Measurements from ENCODE around the gene SPHK1.
A peak's percentile ranks its signal among the peaks of the same experiment; 100 is the strongest.

Gene SPHK1

DNA sequence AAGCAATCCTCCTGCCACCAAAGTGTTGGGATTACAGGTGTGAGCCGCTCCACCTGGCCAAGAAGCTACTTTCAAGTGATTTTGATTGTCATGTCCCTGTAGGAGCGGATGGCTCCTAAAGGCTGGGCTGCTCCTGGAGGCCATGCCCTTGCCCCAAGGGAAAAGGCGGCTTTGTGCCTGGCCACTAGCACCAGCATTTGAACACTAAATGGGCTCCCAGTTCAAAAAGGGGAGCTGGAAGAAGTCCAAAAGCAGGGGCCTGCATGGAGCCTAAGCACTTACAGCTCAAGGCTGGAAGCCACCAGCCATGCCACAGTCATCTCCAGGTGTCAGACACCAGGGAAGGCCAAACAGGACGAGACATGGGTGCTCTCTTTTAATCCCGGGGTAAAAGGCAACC, 26.8 kb downstream of the SPHK1 start:
- Histone ChIP-seq H3K27ac (no peak overlapping the region), H3K4me3 (no peak overlapping the region)
- TF ChIP-seq, protein P1, sequence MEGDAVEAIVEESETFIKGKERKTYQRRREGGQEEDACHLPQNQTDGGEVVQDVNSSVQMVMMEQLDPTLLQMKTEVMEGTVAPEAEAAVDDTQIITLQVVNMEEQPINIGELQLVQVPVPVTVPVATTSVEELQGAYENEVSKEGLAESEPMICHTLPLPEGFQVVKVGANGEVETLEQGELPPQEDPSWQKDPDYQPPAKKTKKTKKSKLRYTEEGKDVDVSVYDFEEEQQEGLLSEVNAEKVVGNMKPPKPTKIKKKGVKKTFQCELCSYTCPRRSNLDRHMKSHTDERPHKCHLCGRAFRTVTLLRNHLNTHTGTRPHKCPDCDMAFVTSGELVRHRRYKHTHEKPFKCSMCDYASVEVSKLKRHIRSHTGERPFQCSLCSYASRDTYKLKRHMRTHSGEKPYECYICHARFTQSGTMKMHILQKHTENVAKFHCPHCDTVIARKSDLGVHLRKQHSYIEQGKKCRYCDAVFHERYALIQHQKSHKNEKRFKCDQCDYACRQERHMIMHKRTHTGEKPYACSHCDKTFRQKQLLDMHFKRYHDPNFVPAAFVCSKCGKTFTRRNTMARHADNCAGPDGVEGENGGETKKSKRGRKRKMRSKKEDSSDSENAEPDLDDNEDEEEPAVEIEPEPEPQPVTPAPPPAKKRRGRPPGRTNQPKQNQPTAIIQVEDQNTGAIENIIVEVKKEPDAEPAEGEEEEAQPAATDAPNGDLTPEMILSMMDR (IDR thresholded peaks at IDR 0.05) = no peak
- no peak for DNase-seq (ENCODE audit: low spot score)

DNA sequence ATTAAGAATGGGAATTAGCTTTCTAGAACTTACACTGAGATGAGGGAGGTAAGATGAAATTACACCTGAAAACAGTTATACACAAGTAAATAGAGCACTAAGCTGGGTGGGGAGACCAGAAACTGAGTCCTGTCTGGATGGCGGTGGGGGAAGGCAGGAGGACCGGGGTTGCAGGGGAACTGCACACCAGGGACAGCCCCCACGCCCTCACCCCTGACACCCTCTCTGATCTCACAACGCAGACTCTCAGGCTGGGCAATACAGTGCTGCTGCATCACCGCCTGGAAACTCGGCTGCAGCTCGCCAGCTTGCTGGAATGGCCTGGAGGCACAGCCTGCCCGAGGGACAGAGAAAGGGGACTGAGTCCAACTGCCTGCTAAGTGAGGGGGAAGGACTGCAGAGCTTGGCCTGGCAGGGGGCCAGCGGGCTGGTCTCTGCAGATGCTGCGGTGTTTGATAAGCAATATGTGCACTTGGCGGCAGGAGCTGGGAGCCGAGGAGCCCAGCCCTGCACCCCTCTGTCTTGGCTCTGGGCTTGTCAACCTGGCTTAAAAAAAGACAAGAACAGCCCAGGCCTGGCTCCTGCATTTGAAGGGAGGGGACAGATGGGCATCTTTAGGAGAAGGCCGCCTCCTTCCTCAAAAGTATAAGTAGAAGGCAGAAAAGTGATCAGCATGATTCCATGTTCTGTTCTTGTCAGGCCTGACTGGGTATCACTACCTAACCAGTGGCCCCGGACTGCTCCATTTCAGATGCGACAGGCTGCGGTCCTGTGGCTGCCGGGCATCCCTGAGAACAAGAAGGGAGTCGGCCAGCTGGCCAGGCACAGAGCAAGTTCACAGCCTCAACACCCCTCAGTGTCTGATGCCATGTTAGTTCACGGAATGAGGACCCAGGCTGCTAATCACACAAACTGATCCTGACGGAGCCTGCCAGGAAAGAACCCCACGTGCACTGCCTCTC, 30.2 kb downstream of the SPHK1 start:
- no peak overlapping the region for H3K4me3 ChIP-seq
- peak overlapping the region in 1 of 2 donors; percentile 39 for H3K27ac ChIP-seq
- no peak for DNase-seq (ENCODE audit: low spot score)
- TF ChIP-seq, protein P1 (IDR thresholded peaks at IDR 0.05) = no peak

DNA sequence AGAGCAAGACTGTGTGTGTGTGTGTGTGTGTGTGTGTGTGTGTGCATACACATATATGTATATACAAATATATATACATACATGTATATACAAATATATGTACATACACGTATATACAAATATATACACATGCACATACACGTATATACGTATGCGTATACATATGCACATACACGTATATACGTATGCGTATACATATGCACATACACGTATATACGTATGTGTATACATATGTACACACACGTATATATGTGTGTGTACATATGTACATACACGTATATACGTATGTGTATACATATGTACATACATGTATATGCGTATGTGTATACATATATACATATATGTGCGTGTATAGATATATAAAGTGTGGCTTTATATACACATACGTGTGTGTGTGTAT, 31.4 kb downstream of the SPHK1 start:
- no peak overlapping the region for H3K4me3 ChIP-seq
- no peak for DNase-seq (ENCODE audit: low spot score)
- H3K27ac ChIP-seq = no peak overlapping the region
- TF ChIP-seq, protein P1 (IDR thresholded peaks at IDR 0.05) = no peak

DNA sequence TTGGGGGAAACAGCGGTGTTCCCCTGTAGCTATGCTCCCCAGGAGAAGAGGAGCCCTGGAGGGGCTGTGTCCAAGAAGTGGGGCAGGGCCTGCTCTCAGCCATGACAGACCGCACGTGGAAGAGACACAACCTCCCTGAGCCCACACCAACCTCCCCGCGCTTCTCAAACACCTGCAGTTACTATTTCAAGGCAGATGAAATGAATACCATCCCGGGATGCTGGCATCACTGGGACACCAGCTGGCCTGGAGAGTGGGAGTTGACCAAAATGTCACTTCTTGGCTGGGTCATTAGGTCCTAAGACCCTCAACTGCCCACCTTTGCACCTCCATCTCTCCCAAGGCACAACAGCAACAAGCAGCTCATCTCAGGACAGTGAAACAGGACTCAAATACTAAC, 32.0 kb downstream of the SPHK1 start:
- DNase-seq (ENCODE audit: low spot score) = no peak

DNA sequence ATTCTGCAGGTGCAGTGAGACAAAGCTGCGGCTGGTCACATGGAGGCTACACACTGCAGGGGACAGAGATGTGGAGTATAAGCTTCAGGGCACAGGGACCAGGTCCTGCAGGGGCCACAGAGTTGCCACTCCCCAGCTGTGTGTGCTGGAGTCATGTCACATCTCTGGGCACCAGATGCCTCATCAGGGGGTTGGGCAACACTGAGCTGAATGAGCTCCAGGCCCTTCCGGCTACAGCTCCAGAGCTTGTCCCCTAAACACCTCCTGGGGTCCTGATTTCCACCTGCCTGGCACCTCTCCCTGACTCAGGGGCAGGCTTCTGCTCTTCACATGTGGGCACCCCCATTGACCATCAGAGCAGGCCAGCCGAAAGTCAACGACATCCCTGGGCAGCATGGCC, 32.5 kb downstream of the SPHK1 start:
- TF ChIP-seq, protein P1 (IDR thresholded peaks at IDR 0.05) = no peak
- H3K4me3 ChIP-seq = no peak overlapping the region
- H3K27ac ChIP-seq = no peak overlapping the region
- no peak for DNase-seq (ENCODE audit: low spot score)

More for the DNA sequence above, 32.0 kb downstream of the SPHK1 start:
- Histone ChIP-seq H3K4me3 (no peak overlapping the region), H3K27ac (no peak overlapping the region)
- TF ChIP-seq, protein P1 (IDR thresholded peaks at IDR 0.05) = no peak

DNA sequence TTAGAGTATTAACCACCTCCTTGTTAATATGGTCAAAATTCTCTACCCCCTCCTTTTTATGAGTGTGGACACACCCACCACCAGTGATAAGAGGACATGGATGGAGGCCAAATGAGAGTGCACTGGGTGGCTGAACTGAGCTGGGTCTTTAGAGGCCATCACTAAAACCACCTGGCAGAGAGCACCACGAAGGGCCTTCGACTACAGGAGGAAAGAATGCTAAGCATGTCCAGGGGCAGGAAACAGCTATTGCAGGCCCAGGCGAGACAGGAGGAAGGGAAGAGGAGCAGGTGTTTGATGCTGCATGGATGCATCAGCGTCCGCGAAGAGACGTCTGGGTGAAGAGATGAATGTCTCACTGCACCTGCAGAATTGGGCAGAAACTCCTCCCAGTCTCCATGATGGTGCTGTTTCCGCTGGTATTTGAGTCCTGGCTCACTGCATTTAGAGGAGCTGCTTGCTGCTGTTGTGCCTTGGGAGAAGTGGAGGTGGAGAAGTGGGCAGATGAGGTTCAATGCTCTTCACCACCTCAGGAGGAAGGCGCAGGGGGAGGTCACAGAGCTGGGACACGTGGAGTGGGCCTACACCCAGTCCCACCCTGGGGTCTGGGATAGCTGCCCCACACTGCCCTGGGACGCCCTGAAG, 33.2 kb downstream of the SPHK1 start:
- Histone ChIP-seq H3K27ac (no peak overlapping the region), H3K4me3 (no peak overlapping the region)
- DNase-seq (ENCODE audit: low spot score) = no peak
- TF ChIP-seq, protein P1 (IDR thresholded peaks at IDR 0.05) = no peak
